Breast epithelium (tissue), 4 donors: ENCODE data around the gene RGS14. TPM values are rescaled to one million over a fixed set of nuclear protein-coding genes. Genes with fewer than 3 reads are reported as not detected.

Source experiments
- DNase-seq, 2 donors: peaks; one replicate each; pipeline ENCODE4 v3.0.0-alpha.2; 2019; ENCODE audit warnings: low spot score in 2 of 2
- H3K27ac ChIP-seq, 2 donors: fragments of 200-600 bp; sonication (generic) in 1 of 2; one replicate each; pipeline ENCODE4 v1.5.1; 2016 to 2019; ENCODE audit warnings: mild to moderate bottlenecking in 1 of 2
- H3K27me3 ChIP-seq, 2 donors: fragments of 200-600 bp; sonication (generic) in 1 of 2; one replicate each; pipeline versions ENCODE4 v1.5.1 to v1.6.0; 2017 to 2019; ENCODE audit warnings: control low read depth in 1 of 2, mild to moderate bottlenecking in 1 of 2
- H3K36me3 ChIP-seq: fragments of 200-600 bp; one replicate; pipeline ENCODE4 v1.5.1; 2019
- H3K4me1 ChIP-seq, 2 donors: fragments of 200-600 bp; sonication (generic); one replicate each; pipeline ENCODE4 v1.5.1; 2016 to 2019; ENCODE audit warnings: control low read depth in 1 of 2
- H3K4me3 ChIP-seq, 3 donors: fragments of 200-600 bp; sonication (generic); 1 replicate in 2 of 3; 2 replicates in 1 of 3; pipeline ENCODE4 v1.5.1; 2016 to 2019; ENCODE audit warnings: mild to moderate bottlenecking in 3 of 3, moderate library complexity in 2 of 3
- H3K9me3 ChIP-seq, 2 donors: fragments of 200-600 bp; sonication (generic) in 1 of 2; one replicate each; pipeline ENCODE4 v1.5.1; 2016 to 2019; ENCODE audit warnings: control low read depth in 1 of 2
- CTCF ChIP-seq, 3 donors: fragments of 450-650 bp; IDR thresholded peaks; one replicate each; pipeline ENCODE4 v1.5.1; 2016 to 2017; ENCODE audit warnings: antibody characterized with exemption in 3 of 3, mild to moderate bottlenecking in 3 of 3, moderate library complexity in 3 of 3
- POLR2A ChIP-seq: fragments of 450-650 bp; IDR thresholded peaks from one replicate; pipeline ENCODE4 v1.6.1; 2016; ENCODE audit warnings: antibody characterized with exemption, mild to moderate bottlenecking, moderate library complexity
- POLR2AphosphoS5 ChIP-seq, 3 donors: sonication (generic); formaldehyde crosslinking; IDR thresholded peaks; one replicate each; pipeline ENCODE4 v1.6.1; 2017; ENCODE audit warnings: antibody characterized with exemption in 3 of 3
- intact Hi-C: fragments of 100-400 bp; cut with DNase I; formaldehyde crosslinking; loops from one replicate; pipeline ENCODE4 v1.15.1; 2023; ENCODE audit warnings: low total_unique reads
- total RNA-seq, 3 donors: library from RNA; depleted of rRNA; stranded (reverse); fragments of >200 nt; gene quantifications; one replicate each; pipeline ENCODE4 v1.1.0, GENCODE V29; 2016

Gene RGS14
- total RNA-seq, 3 donors from 2014 or later, result 9.0 to 16.4 (median 11.3) TPM

- DNase-seq, result peak; percentile 69 to 84
- Histone ChIP-seq H3K27ac (peak overlapping the region; percentile 46 to 62), H3K36me3 (no peaks in the 10 kb centered on the region), H3K27me3 (no peaks in the 10 kb centered on the region), H3K4me1 (no peaks in the 10 kb centered on the region), H3K9me3 (no peaks in the 10 kb centered on the region), H3K4me3 (no peak overlapping the region)
- peak; percentile 94 to 97 (median 97) for TF ChIP-seq CTCF (IDR thresholded peaks at IDR 0.05)
- peak in 1 of 3 donors; percentile 22 for TF ChIP-seq POLR2AphosphoS5 (IDR thresholded peaks at IDR 0.05)
- no peak for TF ChIP-seq POLR2A
- intact Hi-C loops, result no loop called here
These were observed 32.9 kb downstream of the RGS14 start for GRCh38 chr5:177390363-177391300.

GRCh38 chr5:177392765-177393164 lies 35.0 kb downstream of the RGS14 start:
- Histone ChIP-seq H3K27me3 (no peaks in the 10 kb centered on the region), H3K36me3 (no peaks in the 10 kb centered on the region), H3K4me1 (no peaks in the 10 kb centered on the region), H3K4me3 (no peak overlapping the region), H3K27ac (no peak overlapping the region), H3K9me3 (no peaks in the 10 kb centered on the region)
- TF ChIP-seq CTCF (IDR thresholded peaks at IDR 0.05) (no peak), POLR2A (no peak), POLR2AphosphoS5 (IDR thresholded peaks at IDR 0.05) (no peak)
- no peak for DNase-seq
- intact Hi-C loops, result no loop called here

- Histone ChIP-seq H3K27me3 (no peaks in the 10 kb centered on the region), H3K4me1 (no peaks in the 10 kb centered on the region)
- intact Hi-C loops, result no loop called here
These were observed 35.6 kb downstream of the RGS14 start for GRCh38 chr5:177393206-177393765.

GRCh38 chr5:177393990-177394389 lies 36.3 kb downstream of the RGS14 start:
- H3K27me3 ChIP-seq, result no peaks in the 10 kb centered on the region
- DNase-seq, result no peak
- no peaks in the 10 kb centered on the region for H3K4me1 ChIP-seq
- H3K36me3 ChIP-seq, result no peaks in the 10 kb centered on the region
- no peaks in the 10 kb centered on the region for H3K9me3 ChIP-seq
- TF ChIP-seq POLR2A (no peak), POLR2AphosphoS5 (IDR thresholded peaks at IDR 0.05) (no peak), CTCF (IDR thresholded peaks at IDR 0.05) (no peak)
- no peak overlapping the region for H3K4me3 ChIP-seq
- intact Hi-C loops, result no loop called here
- H3K27ac ChIP-seq, result no peak overlapping the region

More at GRCh38 chr5:177393206-177393765, 35.6 kb downstream of the RGS14 start:
- DNase-seq, result no peak
- H3K9me3 ChIP-seq, result no peaks in the 10 kb centered on the region
- TF ChIP-seq POLR2AphosphoS5 (IDR thresholded peaks at IDR 0.05) (no peak), POLR2A (no peak), CTCF (IDR thresholded peaks at IDR 0.05) (no peak)
- H3K27ac ChIP-seq, result no peak overlapping the region
- H3K36me3 ChIP-seq, result no peaks in the 10 kb centered on the region
- no peak overlapping the region for H3K4me3 ChIP-seq

GRCh38 chr5:177396078-177396477 lies 38.4 kb downstream of the RGS14 start:
- H3K9me3 ChIP-seq, result no peaks in the 10 kb centered on the region
- H3K27ac ChIP-seq, result no peak overlapping the region
- peaks cover 9 to 12% of the 10 kb centered on the region in 2 donors for H3K27me3 ChIP-seq
- H3K4me3 ChIP-seq, result no peak overlapping the region
- H3K4me1 ChIP-seq, result peaks cover 0 to 9% of the 10 kb centered on the region in 2 donors
- H3K36me3 ChIP-seq, result no peaks in the 10 kb centered on the region
- intact Hi-C loops, result loop anchor here (5.0 kb wide), 1 partner anchor 56 kb away; no protein-coding TSS in a partner anchor
- TF ChIP-seq CTCF (IDR thresholded peaks at IDR 0.05), result no peak
- no peak for TF ChIP-seq POLR2AphosphoS5 (IDR thresholded peaks at IDR 0.05)
- no peak for TF ChIP-seq POLR2A
- DNase-seq, result no peak
